ENCODE data around the gene STXBP5.

GRCh38 chr6:147185216-147185615 is 19.0 kb upstream of the STXBP5 start:
- TF ChIP-seq, protein P1, sequence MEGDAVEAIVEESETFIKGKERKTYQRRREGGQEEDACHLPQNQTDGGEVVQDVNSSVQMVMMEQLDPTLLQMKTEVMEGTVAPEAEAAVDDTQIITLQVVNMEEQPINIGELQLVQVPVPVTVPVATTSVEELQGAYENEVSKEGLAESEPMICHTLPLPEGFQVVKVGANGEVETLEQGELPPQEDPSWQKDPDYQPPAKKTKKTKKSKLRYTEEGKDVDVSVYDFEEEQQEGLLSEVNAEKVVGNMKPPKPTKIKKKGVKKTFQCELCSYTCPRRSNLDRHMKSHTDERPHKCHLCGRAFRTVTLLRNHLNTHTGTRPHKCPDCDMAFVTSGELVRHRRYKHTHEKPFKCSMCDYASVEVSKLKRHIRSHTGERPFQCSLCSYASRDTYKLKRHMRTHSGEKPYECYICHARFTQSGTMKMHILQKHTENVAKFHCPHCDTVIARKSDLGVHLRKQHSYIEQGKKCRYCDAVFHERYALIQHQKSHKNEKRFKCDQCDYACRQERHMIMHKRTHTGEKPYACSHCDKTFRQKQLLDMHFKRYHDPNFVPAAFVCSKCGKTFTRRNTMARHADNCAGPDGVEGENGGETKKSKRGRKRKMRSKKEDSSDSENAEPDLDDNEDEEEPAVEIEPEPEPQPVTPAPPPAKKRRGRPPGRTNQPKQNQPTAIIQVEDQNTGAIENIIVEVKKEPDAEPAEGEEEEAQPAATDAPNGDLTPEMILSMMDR (IDR thresholded peaks at IDR 0.05) = no peak
- TF ChIP-seq EZH2 (IDR thresholded peaks at IDR 0.05; ENCODE audit: borderline replicate concordance, insufficient read depth, low read depth, low read length, poor library complexity, severe bottlenecking) = no peak
